Activated B cell treated with CpG ODN at 0.5 μM for 24 hours (primary cell): ENCODE data around the gene ZNF618. TPM values are rescaled to one million over a fixed set of nuclear protein-coding genes. Genes with fewer than 3 reads are reported as not detected.

ENCODE experiments used
- ATAC-seq: fragments of 200-7000 bp; cut with Tn5 transposase; one replicate; pipeline ENCODE4 v1.10.0; 2021; ENCODE audit warnings: low read depth, mild to moderate bottlenecking, moderate library complexity
- CTCF ChIA-PET: fragments of 350-600 bp; sonication (Branson Sonifier 250); formaldehyde crosslinking; loops from one replicate; lab custom pipeline; 2021; ENCODE audit warnings: antibody characterized with exemption; lab: Charles Lee
- POLR2A ChIA-PET: fragments of 350-600 bp; sonication (Branson Sonifier 250); formaldehyde crosslinking; loops from one replicate; lab custom pipeline; 2021; ENCODE audit warnings: antibody characterized with exemption; lab: Charles Lee
- DNase-seq: peaks from one replicate; pipeline ENCODE4 v3.0.0; 2022
- H3K27ac Mint-ChIP-seq: one replicate; pipeline ENCODE4 v1.8.0; 2020; ENCODE audit warnings: mixed read lengths
- H3K27me3 Mint-ChIP-seq: one replicate; pipeline ENCODE4 v1.8.0; 2021; ENCODE audit warnings: mixed read lengths
- H3K36me3 Mint-ChIP-seq: one replicate; pipeline ENCODE4 v1.8.0; 2021; ENCODE audit warnings: low read depth, mixed read lengths
- H3K4me1 Mint-ChIP-seq: one replicate; pipeline ENCODE4 v1.8.0; 2021; ENCODE audit warnings: mixed read lengths
- H3K4me3 Mint-ChIP-seq: one replicate; pipeline ENCODE4 v1.8.0; 2020; ENCODE audit warnings: mild to moderate bottlenecking, mixed read lengths
- H3K9me3 Mint-ChIP-seq: one replicate; pipeline ENCODE4 v1.8.0; 2020; ENCODE audit warnings: mixed read lengths
- CTCF ChIP-seq: fragments of 200-600 bp; IDR thresholded peaks from one replicate; pipeline ENCODE4 v1.8.0; 2022; ENCODE audit warnings: antibody characterized with exemption, mild to moderate bottlenecking
- intact Hi-C: fragments of 100-400 bp; cut with micrococcal nuclease; formaldehyde crosslinking; loops from one replicate; pipeline ENCODE4 v1.15.1; 2024
- total RNA-seq: library from RNA; stranded (reverse); gene quantifications from 2 replicates; pipeline ENCODE4 v1.2.3, GENCODE V29; 2022

The ZNF618 gene
- total RNA-seq, 1 donor from 2014 or later = 0.67 TPM

GRCh38 chr9:114016101-114016500 lies 140.0 kb downstream of the ZNF618 start:
- no peaks in the 10 kb centered on the region for H3K4me1 Mint-ChIP-seq
- no peak for TF ChIP-seq CTCF
- intact Hi-C loops = no loop called here
- DNase-seq (no peak), ATAC-seq (no peak)
- H3K27me3 Mint-ChIP-seq = no peaks in the 10 kb centered on the region
- peaks cover 8% of the 10 kb centered on the region for H3K9me3 Mint-ChIP-seq
- no peak overlapping the region for H3K27ac Mint-ChIP-seq
- CTCF ChIA-PET = no interaction called here
- no peak overlapping the region for H3K4me3 Mint-ChIP-seq
- no peaks in the 10 kb centered on the region for H3K36me3 Mint-ChIP-seq
- POLR2A ChIA-PET = no interaction called here

GRCh38 chr9:114016629-114017423 lies 140.7 kb downstream of the ZNF618 start:
- no peaks in the 10 kb centered on the region for H3K4me1 Mint-ChIP-seq
- H3K27me3 Mint-ChIP-seq = no peaks in the 10 kb centered on the region
- POLR2A ChIA-PET = no interaction called here
- H3K9me3 Mint-ChIP-seq = peaks cover 8% of the 10 kb centered on the region
- no peaks in the 10 kb centered on the region for H3K36me3 Mint-ChIP-seq
- TF ChIP-seq CTCF = no peak
- no peak overlapping the region for H3K4me3 Mint-ChIP-seq
- intact Hi-C loops = no loop called here
- no peak for ATAC-seq
- H3K27ac Mint-ChIP-seq = no peak overlapping the region
- CTCF ChIA-PET = no interaction called here
- DNase-seq = peak; percentile 6

GRCh38 chr9:114017741-114018715 lies 141.9 kb downstream of the ZNF618 start:
- H3K4me3 Mint-ChIP-seq = no peak overlapping the region
- no peak overlapping the region for H3K27ac Mint-ChIP-seq
- peaks cover 5% of the 10 kb centered on the region for H3K36me3 Mint-ChIP-seq

GRCh38 chr9:114021578-114021977 lies 145.5 kb downstream of the ZNF618 start:
- Mint-ChIP-seq H3K4me1 (no peaks in the 10 kb centered on the region), H3K4me3 (no peak overlapping the region), H3K36me3 (peaks cover 19% of the 10 kb centered on the region), H3K9me3 (peaks cover 21% of the 10 kb centered on the region), H3K27me3 (no peaks in the 10 kb centered on the region), H3K27ac (no peak overlapping the region)
- ChIA-PET POLR2A (no interaction called here), CTCF (no interaction called here)
- no peak for DNase-seq
- no peak for ATAC-seq
- intact Hi-C loops = no loop called here
- no peak for TF ChIP-seq CTCF

More at GRCh38 chr9:114017741-114018715, 141.9 kb downstream of the ZNF618 start:
- ChIA-PET POLR2A (no interaction called here), CTCF (no interaction called here)
- no peak for ATAC-seq
- no peak for TF ChIP-seq CTCF
- DNase-seq = peak; percentile 8
- Mint-ChIP-seq H3K9me3 (peaks cover 12% of the 10 kb centered on the region), H3K27me3 (no peaks in the 10 kb centered on the region), H3K4me1 (no peaks in the 10 kb centered on the region)
- intact Hi-C loops = no loop called here

- ATAC-seq (no peak), DNase-seq (no peak)
- Mint-ChIP-seq H3K36me3 (peaks cover 19% of the 10 kb centered on the region), H3K4me1 (no peaks in the 10 kb centered on the region), H3K27ac (no peak overlapping the region), H3K4me3 (no peak overlapping the region), H3K9me3 (peaks cover 21% of the 10 kb centered on the region), H3K27me3 (no peaks in the 10 kb centered on the region)
- no peak for TF ChIP-seq CTCF
- ChIA-PET POLR2A (no interaction called here), CTCF (no interaction called here)
- intact Hi-C loops = no loop called here
These were observed 147.9 kb downstream of the ZNF618 start for GRCh38 chr9:114023961-114024360.
